NOMO-1 treated with DMSO at 0.1 percent for 48 hours (cell line): ENCODE results near the gene NPTX1.
"Not testable (repeated sequence)": the region's sequence is repeated elsewhere in the genome, so short reads cannot be mapped to it uniquely, and the experiment has no call there.

Experiments used
- DNase-seq: peaks from one replicate; lab custom pipeline; 2025; ENCODE audit not compliant: unreplicated experiment; lab: John Stamatoyannopoulos, UW

NPTX1 gene, protein sequence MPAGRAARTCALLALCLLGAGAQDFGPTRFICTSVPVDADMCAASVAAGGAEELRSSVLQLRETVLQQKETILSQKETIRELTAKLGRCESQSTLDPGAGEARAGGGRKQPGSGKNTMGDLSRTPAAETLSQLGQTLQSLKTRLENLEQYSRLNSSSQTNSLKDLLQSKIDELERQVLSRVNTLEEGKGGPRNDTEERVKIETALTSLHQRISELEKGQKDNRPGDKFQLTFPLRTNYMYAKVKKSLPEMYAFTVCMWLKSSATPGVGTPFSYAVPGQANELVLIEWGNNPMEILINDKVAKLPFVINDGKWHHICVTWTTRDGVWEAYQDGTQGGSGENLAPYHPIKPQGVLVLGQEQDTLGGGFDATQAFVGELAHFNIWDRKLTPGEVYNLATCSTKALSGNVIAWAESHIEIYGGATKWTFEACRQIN

DNA sequence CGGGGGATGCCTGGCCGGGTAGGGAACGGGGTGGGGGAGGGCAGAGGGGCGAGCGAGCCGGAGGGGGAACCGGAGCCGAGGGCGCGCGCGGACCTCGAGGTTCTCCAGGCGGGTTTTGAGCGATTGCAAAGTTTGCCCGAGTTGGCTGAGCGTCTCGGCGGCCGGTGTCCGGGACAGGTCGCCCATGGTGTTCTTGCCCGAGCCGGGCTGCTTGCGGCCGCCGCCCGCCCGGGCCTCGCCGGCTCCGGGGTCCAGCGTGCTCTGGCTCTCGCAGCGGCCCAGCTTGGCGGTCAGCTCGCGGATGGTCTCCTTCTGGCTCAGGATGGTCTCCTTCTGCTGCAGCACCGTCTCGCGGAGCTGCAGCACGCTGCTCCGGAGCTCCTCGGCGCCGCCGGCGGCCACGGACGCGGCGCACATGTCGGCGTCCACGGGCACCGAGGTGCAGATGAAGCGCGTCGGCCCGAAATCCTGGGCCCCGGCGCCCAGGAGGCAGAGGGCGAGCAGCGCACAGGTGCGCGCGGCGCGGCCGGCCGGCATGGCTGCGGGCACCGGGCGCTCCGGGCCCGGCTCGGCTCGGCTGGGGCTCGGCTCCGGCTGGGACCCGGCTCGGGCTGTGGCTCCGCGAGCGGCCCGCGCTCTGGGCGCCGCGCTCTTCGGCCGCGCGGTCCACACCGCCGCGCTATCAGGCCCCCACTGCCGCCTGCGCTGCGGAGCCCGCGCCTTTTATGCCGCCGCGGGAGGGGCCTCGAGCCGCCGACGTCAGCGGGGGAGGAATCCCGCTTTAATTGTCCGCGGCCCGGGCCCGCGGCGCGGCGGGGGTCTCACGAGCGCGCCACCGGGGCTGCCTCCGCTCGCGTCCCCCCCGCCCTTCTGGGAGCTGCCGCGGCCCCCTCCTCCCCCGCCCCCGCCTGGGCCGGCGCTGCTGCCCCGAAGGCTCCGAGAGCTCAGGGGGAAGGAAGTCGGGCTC lies at the start of gene NPTX1:
NPTX1 (minus strand) TSS at position 698 of the 967 bp plus-strand sequence; CDS start at position 537, 161 bp downstream.
- DNase-seq: no peak

DNA sequence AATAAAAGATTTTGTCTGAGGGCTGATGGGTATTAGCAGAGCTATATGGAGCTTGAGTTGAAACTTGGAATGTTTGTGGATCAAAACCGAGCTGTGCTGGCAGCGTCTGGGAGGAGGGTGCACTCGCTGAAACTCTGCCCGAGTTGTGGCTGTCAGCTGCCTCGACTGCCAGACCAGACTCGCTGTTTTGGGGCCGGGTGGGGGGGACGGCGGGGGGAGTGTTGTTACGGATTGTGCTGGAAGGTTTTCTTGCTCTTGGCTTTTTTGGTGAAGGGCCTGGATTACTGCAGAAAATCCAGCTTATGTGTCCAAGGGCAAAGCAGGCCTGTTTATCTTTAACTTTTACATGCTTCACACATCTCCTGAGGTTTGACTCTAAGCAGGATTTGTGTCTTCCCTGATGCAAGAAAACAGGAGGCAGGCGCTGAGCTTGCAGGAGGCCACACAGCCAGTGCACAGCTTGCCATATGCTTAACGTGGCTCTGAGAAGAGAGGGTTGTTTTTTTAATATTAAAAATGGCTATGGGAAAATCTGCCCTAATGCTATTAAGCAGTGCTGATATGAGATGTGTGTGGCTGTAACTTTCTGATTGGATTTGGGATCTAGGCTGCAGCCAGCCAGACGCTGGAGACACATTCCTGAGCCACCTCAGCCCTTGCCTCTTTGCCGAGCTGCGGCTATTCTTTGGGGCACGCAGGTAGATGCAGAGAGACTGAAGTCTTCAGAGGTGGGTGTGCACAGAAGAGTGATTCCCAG lies 47.7 kb upstream of the NPTX1 start:
- no peak for DNase-seq

DNA sequence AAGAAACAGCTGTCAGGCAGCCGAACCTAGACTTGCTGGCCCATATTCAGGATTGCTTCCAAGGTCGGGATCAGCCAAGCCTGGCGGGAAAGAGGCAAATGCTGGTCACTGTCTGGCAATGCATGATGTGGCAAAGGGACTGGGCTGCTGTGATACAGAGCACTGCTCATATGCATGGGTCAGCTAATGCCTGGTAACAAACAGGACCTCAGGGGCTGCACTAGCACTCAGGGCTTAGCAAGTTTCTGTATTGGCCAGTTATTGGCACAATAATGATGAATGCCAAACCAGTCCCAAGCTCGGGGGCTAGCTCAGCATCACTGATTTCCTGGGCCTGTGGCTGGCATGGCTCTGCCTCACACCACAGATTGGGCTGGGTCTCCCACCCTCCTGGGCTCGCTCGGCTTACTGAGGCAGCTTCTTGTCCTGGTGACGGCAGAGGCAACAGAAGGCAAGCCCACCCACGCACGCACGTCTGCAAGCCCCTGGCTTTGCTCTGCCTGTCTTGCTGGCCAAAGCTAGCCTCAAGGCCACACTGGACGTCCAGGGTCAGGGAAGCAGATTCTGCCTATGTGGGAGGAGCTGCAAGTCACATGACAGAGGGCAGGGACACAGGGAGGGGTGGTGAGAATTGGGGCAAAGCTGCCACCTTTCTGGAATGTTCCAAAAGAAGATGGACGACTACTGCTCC lies 46.8 kb upstream of the NPTX1 start:
- DNase-seq: no peak

DNA sequence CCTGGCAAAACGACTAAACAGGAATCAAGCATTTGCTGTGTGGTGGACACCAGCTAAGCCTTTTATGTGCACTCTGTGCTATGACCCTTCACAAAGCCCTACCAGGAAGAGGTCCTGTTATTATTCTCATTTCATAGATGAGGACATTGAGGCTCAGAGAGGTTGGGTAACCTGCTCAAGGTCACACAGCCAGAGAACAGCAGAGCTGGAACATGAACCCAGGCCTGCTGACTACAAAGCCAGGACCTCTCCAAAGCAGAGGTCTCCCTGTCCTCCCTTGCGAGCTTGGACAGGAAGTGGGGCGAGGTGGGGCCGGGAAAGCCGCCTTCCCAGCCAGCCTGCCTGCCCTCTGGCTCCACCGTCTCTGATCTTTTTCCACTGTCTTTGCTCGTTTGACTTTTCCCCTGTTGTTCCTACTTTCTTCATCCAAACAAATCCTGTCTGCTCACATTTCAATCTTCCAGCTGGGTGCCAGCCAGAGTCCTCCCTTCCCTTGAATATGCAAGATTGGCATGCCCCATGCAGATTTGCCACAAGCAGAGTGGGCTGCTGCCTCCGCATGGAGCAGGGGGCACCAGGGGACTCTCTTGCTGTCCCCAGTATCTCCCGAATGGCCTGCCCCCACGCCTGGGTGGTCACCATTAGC lies 44.5 kb upstream of the NPTX1 start:
- no peak for DNase-seq

DNA sequence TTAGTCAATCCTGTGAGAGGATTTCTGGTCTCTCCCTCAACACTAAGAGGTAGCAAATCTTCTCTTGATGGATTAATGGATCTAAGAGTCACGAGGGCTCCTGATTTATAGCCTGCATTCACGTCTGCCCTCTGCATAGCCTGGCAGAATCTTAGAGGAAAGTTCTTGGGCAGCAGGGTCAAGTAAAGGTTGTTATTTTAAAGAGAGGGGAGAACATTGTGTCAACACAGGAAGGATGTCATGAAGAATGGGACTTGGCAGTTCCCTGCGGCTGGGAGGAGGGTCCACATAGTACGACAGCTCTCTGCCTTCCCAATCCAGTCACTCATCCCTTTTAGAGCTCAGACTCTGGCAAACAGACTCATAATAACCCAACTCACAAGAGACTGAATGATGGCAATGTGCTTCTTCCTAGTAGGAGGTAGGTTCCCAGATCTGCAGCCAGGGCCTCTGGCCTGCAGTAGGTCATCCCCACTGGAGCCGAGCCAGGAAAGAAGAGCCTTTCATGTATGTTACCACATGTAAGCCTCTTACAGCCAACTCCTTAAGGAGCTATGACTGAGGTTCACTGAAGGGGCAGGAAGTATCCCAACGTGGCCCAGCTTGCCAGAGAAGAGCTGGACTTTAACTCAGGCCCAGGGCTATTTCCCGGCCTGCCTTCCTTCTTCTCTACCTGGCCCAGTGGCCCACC lies 42.8 kb upstream of the NPTX1 start:
- no peak for DNase-seq

DNA sequence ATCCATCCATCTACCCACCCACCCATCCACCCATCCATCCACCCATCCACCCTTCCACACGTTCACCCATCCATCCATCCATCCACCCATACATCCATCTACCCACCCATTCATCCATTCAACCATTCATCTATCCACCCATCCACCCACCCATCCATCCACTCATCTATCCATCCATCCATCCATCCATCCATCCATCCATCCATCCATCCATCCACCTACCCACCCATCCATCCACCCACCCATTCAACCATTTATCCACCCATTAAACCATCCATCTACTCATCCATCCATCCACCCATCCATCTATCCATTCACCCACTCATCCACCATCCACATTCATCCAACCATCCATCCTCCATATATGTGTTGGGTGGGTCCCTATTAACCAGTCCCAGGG lies 42.0 kb upstream of the NPTX1 start:
- no peak for DNase-seq

DNA sequence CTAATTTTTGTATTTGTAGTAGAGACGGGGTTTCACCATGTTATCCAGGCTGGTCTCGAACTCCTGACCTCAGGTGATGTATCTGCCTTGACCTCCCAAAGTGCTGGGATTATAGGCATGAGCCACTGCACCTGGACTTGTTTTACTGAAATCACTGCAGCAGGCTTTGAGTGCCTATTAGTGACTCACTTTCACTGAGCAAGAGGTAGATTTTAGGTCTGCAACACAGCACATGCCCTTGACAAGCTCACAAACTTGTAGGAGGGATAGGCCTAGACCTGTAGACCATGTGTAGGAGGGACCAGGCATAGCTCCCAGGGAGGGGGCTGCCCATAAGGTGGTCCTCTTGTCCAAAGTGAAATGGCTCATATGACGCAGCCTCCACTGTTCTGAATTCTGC lies 41.2 kb upstream of the NPTX1 start:
- no peak for DNase-seq

DNA sequence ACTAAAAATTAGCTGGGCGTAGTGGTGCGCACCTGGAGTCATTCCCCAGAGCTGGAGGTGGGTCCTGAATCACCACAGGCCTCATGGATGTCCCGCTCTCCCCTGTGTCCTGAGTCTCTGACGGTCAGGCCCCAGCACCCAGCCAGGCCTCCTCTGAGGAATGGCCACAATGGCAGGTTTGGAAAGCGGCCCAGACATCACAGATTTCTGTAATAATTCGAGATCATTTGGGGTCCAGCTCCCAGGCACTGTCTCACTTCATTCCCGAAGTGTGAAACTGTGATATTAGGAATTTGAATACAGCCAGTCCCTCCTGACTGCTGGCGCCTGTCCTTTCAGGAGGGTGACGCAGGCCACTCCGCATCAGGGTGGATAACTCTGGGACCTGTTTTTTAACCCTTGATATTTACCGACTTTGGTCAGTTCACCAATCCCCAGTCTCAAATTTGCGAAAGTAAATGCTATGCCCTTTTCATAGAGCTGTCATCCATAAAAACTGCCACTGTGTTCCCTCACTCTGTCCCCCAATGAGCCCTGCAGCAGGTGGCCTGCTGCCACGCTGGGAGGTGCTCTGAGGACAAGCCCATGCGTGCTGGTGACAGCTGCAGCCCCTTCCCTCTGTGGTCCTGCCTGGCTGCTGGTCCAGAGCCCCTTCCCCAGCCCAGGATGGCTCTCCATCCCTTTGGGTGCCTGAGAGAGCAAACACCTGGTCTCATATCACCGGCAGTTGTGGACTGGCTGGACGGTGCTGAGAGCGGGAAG lies 39.9 kb upstream of the NPTX1 start:
- no peak for DNase-seq

DNA sequence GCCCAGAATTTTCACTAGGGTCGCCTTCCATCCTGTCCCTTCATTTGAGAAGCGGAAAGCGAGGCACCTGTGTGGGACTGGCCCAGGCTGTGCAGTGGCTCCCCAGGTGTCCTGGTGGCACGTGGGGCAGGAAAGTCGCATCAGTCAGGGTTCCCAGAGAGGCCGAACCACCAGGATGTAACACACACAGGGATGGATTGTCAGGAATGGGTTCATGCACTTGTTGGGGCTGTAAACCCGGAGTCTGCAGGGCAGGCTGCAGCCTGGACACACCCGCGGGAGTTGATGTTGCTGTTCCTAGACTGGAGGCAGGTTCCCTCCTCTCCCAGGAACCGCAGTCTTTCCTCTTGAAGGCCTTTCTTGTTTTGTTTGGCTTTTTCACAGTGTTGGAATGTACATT lies 37.5 kb upstream of the NPTX1 start:
- no peak for DNase-seq

DNA sequence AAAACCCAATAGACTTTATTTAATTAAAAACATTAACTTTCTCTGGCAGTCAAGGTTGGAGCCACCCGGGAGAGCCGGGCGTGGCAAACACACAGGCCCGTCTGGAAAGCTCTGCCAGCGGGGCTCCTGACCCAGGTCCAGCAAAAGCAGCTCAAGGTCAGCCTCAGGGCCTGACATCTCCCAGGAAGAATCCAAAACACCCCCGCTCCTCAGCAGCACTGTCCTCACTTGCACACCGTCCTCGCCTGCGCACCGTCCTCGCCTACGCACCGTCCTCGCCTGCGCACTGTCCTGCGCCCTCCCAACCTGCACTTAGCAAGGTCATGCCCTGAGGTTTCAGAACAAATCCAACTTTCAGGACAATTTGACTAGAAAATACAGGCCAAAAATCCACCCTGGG lies 36.8 kb upstream of the NPTX1 start:
- no peak for DNase-seq

DNA sequence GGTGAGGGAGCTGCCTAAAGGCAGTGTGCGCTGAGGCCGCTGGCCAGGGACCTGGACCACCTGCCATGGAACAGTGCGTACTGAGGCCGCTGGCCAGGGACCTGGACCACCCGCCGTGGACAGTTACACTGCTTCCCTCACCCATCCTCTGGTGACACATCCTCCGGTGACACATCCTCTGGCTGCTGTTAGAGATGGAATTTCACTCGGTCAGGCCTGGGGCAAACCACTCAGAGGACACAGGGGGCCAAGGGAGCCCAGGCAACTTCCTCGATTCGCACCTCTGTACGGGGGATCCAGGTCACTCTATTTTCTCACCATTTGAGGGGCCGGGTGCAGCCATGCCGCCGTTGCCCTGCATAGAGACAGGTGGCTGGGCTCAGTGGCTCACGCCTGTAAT lies 35.8 kb upstream of the NPTX1 start:
- DNase-seq: no peak

DNA sequence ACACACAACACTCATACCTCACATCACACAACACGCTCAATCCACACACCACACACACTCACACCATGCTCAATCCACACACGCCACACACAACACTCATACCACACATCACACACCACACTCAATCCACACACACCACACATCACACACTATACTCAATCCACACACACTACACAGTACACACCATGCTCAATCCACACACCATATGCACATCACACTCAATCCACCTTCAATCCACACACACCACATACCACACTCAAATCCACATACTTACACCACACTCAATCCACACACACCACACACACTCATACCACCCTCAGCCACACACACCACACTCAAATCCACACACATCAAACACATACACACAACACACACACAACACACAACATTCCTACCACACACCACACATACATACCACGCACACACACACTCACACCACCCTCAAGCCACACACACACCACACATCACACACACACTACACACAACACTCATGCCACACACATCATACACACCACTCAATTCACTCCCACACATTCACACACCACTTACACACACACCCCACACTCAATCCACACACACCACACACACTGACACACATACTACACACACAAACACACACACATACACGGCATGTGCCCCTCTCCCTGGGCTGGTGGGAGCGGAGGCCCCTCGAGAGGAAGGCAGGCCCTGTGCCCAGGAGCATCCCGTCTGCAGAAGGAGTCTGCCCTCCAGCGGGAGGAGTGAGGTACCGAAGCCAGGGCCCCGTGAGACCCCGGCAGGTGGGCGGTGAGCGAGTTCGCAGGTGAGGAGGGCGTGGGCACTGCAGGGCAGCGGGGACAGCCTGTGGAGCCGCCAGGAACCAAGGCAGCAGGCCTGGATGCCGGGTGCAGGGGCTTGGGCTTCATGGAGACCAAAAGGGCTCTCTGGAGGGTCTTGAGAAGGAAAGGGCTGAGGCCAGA lies 35.1 kb upstream of the NPTX1 start:
- no peak for DNase-seq

DNA sequence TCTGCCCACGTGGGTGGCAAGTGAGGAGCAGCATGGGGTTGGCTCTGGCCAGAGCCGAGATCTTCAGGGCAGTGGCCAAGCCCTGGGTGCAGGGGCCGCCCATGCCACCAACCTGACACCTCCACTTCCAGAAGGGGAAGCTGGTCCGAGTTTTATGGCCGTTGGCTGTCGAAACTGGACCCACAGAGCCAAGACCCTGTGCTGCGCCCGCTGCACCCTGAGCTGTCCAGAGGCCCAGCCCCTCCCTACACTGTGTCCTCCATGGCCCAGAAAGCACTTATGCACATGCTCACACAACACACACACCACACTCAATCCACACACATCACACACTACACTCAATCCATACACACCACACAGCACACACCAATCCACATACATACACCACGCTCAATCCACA lies 34.4 kb upstream of the NPTX1 start:
- DNase-seq: no peak

DNA sequence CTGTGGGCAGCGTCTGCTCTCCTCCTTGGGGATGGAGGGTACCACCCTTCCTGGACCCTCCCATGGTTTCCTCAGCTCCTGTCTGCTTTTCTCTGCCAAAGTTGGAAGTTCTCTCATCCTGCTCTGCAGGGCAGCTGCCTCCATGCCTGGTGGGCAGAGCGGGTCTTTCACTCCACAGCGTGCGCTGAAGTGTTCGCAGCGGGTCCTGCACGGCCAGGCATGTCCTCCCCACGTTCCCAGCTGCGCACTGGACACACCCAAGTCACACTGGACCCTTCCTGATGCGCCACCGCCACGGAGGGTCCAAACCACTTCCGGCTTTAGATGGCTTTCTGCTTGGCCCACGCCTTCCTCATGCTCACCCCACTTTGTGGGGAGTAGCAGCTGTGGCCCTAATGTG lies 33.7 kb upstream of the NPTX1 start:
- DNase-seq: no peak

DNA sequence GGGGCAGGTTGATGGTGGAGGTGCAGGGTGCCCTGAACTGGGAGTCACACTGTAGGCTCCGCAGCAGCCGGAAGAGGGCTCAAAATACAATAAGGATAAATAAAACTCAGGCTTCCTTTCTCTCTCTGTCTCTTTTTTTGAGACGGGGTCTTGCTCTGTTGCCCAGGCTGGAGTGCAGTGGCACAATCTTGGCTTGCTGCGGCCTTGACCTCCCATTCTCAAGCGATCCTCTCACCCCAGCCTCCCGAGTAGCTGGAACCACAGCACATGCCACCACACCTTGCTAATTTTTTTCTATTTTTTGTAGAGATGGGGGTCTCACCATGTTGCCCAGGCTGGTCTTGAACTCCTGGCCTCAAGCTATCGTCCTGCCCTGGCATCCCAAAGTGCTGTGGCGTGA lies 32.9 kb upstream of the NPTX1 start:
- no peak for DNase-seq

DNA sequence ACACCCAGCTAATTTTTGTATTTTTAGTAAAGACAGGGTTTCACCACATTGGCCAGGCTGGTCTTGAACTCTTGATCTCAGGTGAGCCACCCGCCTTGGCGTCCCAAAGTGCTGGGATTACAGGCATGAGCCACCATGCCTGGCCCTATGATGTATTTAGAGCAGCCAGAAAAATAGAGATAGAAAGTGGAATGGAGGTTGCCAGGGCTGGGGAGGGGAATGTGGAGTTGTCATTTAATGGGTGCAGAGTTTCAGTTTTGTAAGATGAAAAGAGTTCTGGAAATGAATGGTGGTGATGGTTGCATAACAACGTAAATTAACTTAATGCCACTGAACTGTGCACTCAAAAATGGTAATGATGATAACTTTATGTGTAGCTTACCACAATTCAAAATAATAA lies 31.6 kb upstream of the NPTX1 start:
- no peak for DNase-seq

DNA sequence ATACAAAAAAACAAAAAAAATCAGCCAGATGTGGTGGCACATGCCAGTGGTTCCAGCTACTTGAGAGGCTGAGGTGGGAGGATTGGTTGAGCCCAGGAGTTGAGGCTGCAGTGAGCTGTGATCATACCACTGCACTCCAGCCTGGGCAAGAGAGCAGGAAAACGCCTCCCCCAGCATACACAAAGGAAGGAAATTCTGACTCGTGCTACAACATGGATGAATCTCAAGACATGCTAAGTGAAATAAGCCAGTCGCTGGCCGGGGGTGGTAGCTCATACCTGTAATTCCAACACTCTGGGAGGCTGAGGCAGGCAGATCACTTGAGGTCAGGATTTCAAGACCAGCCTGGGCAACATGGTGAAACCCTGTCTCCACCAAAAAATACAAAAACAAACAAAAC lies 30.8 kb upstream of the NPTX1 start:
- not testable (repeated sequence) for DNase-seq
